Measurements from ENCODE around the gene SIKE1. TPM values are rescaled to one million over a fixed set of nuclear protein-coding genes. Genes with fewer than 3 reads are reported as not detected.

The SIKE1 gene
- total RNA-seq, 1 donor from 2014 or later, result 94.1 TPM

DNA sequence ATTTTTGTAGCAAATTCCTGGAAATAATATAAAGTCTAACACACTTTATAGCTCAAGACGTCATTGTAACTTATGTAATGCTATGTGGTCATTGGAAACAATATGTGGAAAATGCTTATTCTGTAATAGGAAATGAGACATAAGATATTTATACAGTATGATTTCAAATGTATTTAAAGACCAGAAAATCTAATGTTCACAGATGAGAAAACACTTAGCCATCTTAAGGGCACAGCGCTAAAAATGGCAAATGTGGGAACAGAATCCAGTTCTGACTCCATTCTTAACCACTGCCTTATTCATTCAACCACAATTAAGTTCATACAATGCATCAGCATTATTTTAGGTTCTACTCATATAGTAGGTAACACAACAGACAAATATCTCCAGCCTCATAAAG, 35.2 kb downstream of the SIKE1 start:
- no peaks in the 10 kb centered on the region for H3K9me3 Mint-ChIP-seq
- Histone ChIP-seq H3K27ac (no peak overlapping the region), H3F3A (ENCODE audit: low read depth) (no peaks in the 10 kb centered on the region), H3K27me3 (no peaks in the 10 kb centered on the region), H3K36me3 (peaks cover 25% of the 10 kb centered on the region), H4K20me1 (ENCODE audit: low read depth) (peaks cover 99% of the 10 kb centered on the region), H3K4me3 (no peak overlapping the region), H3K79me2 (ENCODE audit: low read depth) (peaks cover 100% of the 10 kb centered on the region), H3K9me3 (ENCODE audit: low read depth) (no peaks in the 10 kb centered on the region), H3K9ac (no peak overlapping the region), H2AFZ (replicated peaks) (no peak overlapping the region), H3K4me1 (no peaks in the 10 kb centered on the region), H3K4me2 (no peak overlapping the region)
- H3K27ac Mint-ChIP-seq, result no peak overlapping the region
- H3K36me3 Mint-ChIP-seq, result peaks cover 40% of the 10 kb centered on the region
- peaks cover 4% of the 10 kb centered on the region for H3K4me1 Mint-ChIP-seq
- no peak for DNase-seq (ENCODE audit: low spot score)
- H3K27me3 Mint-ChIP-seq (ENCODE audit: insufficient read depth, low read depth), result no peaks in the 10 kb centered on the region
- no peak overlapping the region for H3K4me3 Mint-ChIP-seq
- TF ChIP-seq, protein P1, sequence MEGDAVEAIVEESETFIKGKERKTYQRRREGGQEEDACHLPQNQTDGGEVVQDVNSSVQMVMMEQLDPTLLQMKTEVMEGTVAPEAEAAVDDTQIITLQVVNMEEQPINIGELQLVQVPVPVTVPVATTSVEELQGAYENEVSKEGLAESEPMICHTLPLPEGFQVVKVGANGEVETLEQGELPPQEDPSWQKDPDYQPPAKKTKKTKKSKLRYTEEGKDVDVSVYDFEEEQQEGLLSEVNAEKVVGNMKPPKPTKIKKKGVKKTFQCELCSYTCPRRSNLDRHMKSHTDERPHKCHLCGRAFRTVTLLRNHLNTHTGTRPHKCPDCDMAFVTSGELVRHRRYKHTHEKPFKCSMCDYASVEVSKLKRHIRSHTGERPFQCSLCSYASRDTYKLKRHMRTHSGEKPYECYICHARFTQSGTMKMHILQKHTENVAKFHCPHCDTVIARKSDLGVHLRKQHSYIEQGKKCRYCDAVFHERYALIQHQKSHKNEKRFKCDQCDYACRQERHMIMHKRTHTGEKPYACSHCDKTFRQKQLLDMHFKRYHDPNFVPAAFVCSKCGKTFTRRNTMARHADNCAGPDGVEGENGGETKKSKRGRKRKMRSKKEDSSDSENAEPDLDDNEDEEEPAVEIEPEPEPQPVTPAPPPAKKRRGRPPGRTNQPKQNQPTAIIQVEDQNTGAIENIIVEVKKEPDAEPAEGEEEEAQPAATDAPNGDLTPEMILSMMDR (IDR thresholded peaks at IDR 0.05), result no peak
- TF ChIP-seq EZH2 (IDR thresholded peaks at IDR 0.05), result no peak
- TF ChIP-seq EZH2phosphoT487 (IDR thresholded peaks at IDR 0.05), result no peak

DNA sequence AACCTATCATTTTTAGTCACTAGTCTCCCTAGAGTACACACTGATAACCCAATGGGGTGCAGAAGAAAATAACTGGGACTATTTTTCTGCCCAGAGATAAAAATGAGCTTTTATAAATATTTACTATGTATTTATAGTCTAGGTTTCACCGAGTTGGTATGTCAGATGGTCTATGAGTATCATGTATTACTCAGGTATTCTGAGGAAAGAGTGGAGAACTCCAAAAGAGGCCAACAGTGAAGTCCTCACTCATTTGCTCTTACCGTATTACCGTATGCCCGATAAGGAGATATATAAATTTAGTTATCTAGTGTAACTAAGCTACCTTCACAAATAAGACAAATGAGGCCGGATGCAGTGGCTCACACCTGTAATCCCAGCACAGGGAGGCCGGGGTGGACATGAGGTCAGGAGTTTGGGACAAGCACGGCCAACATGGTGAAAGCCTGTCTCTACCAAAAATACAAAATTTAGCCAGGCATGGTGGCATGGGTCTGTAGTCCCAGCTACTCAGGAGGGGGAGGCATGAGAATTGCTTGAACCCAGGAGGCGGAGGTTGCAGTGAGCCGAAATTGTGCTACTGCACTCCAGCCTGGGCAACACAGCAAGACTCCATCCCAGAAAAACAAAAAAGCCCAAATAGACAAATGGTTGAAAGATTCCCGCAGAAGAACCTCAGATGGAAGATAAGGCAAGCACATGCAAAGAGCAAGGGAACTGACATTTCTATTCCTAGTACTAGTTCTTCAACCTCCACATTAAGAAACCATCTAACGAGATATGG, 38.3 kb downstream of the SIKE1 start:
- Histone ChIP-seq H3K27ac (no peak overlapping the region), H3K79me2 (ENCODE audit: low read depth) (peaks cover 100% of the 10 kb centered on the region), H3K4me1 (no peaks in the 10 kb centered on the region), H3K27me3 (no peaks in the 10 kb centered on the region), H3K4me3 (no peak overlapping the region), H2AFZ (replicated peaks) (no peak overlapping the region), H3K9me3 (ENCODE audit: low read depth) (no peaks in the 10 kb centered on the region), H4K20me1 (ENCODE audit: low read depth) (peaks cover 87% of the 10 kb centered on the region), H3K36me3 (peaks cover 27% of the 10 kb centered on the region), H3K4me2 (no peak overlapping the region), H3K9ac (no peak overlapping the region), H3F3A (ENCODE audit: low read depth) (no peaks in the 10 kb centered on the region)
- no peak for DNase-seq (ENCODE audit: low spot score)
- H3K4me1 Mint-ChIP-seq, result no peaks in the 10 kb centered on the region
- TF ChIP-seq, protein P1 (IDR thresholded peaks at IDR 0.05), result no peak
- TF ChIP-seq EZH2phosphoT487 (IDR thresholded peaks at IDR 0.05) (no peak), EZH2 (IDR thresholded peaks at IDR 0.05) (no peak)
- no peaks in the 10 kb centered on the region for H3K27me3 Mint-ChIP-seq (ENCODE audit: insufficient read depth, low read depth)
- peaks cover 36% of the 10 kb centered on the region for H3K36me3 Mint-ChIP-seq
- no peaks in the 10 kb centered on the region for H3K9me3 Mint-ChIP-seq
- H3K27ac Mint-ChIP-seq, result no peak overlapping the region
- no peak overlapping the region for H3K4me3 Mint-ChIP-seq

- H4K20me1 ChIP-seq (ENCODE audit: low read depth), result peaks cover 69% of the 10 kb centered on the region
- no peak overlapping the region for H3K27ac Mint-ChIP-seq
- H3K9ac ChIP-seq, result no peak overlapping the region
- no peak overlapping the region for H3K4me3 Mint-ChIP-seq
- H3K27ac ChIP-seq, result no peak overlapping the region
- no peaks in the 10 kb centered on the region for H3K4me1 Mint-ChIP-seq
- no peak for DNase-seq (ENCODE audit: low spot score)
- H3K79me2 ChIP-seq (ENCODE audit: low read depth), result peaks cover 100% of the 10 kb centered on the region
- no peaks in the 10 kb centered on the region for H3K27me3 Mint-ChIP-seq (ENCODE audit: insufficient read depth, low read depth)
- no peaks in the 10 kb centered on the region for H3K9me3 ChIP-seq (ENCODE audit: low read depth)
- H3F3A ChIP-seq (ENCODE audit: low read depth), result no peaks in the 10 kb centered on the region
- no peak overlapping the region for H3K4me2 ChIP-seq
- peaks cover 34% of the 10 kb centered on the region for H3K36me3 ChIP-seq
- no peaks in the 10 kb centered on the region for H3K9me3 Mint-ChIP-seq
- H3K4me3 ChIP-seq, result no peak overlapping the region
- peaks cover 38% of the 10 kb centered on the region for H3K36me3 Mint-ChIP-seq
- H3K4me1 ChIP-seq, result no peaks in the 10 kb centered on the region
- no peak overlapping the region for H2AFZ ChIP-seq (replicated peaks)
- H3K27me3 ChIP-seq, result no peaks in the 10 kb centered on the region
- TF ChIP-seq, protein P1 (IDR thresholded peaks at IDR 0.05), result no peak
- TF ChIP-seq EZH2phosphoT487 (IDR thresholded peaks at IDR 0.05) (no peak), EZH2 (IDR thresholded peaks at IDR 0.05) (no peak)
Observed at GRCh38 chr1:114740331-114740730, 40.2 kb downstream of the SIKE1 start.

Data from neural progenitor cell (in vitro differentiated cells).